GM23248 (cell line): ENCODE measurements around the gene KCNQ2.

Experiments used
- EZH2 ChIP-seq: fragments of 200-600 bp; sonication (generic); IDR thresholded peaks from 2 replicates; pipeline ENCODE4 v1.6.1; 2018; ENCODE audit warnings: antibody characterized with exemption, mild to moderate bottlenecking; ENCODE audit not compliant: insufficient read depth, poor library complexity, severe bottlenecking
- EZH2phosphoT487 ChIP-seq: fragments of 200-600 bp; sonication (generic); IDR thresholded peaks from 2 replicates; pipeline ENCODE4 v1.6.1; 2018; ENCODE audit warnings: antibody characterized with exemption, moderate library complexity, mild to moderate bottlenecking, low read depth; ENCODE audit not compliant: insufficient read depth

DNA sequence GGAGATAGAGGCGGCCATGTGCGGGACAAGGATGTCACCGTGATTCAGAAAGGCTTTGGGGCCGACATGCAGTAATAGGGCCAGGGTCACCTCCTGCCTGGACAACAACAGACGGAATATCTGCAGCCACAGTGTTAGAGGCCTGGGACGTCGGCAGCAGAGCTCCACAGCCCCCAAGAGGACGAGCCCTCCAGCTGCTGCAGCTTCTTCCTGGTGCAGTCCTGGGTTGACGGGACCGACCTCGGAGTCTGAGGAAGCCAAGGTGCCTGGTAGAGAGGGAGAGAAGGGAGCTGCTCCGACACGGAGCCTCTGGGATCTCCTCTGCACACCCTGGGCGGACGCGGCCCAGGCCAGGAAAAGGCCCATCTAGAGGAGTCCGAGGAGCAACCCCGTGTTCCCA is 88.1 kb downstream of the KCNQ2 start:
- no peak for TF ChIP-seq EZH2
- TF ChIP-seq EZH2phosphoT487 = no peak
